ENCODE data around the gene ADAT3. TPM values are rescaled to one million over a fixed set of nuclear protein-coding genes. Genes with fewer than 3 reads are reported as not detected.

Gene ADAT3
- total RNA-seq, 1 experiment from 2014 or later: 12.6 TPM

- POLR2A ChIA-PET: no interaction called here
Measured at GRCh38 chr19:1959928-1960589, 54.9 kb downstream of the ADAT3 start.

GRCh38 chr19:1961000-1961883, 56.0 kb downstream of the ADAT3 start:
- no peaks in the 10 kb centered on the region for H3K27me3 Mint-ChIP-seq (ENCODE audit: insufficient read depth, unreplicated experiment)
- no TSS peak for BruUV-seq (replicated peaks)

More at GRCh38 chr19:1959928-1960589, 54.9 kb downstream of the ADAT3 start:
- Mint-ChIP-seq H3K4me3 (ENCODE audit: unreplicated experiment) (no peak overlapping the region), H3K27ac (ENCODE audit: unreplicated experiment) (no peak overlapping the region), H3K36me3 (ENCODE audit: insufficient read depth, unreplicated experiment) (peaks cover 19% of the 10 kb centered on the region), H3K27me3 (ENCODE audit: insufficient read depth, unreplicated experiment) (no peaks in the 10 kb centered on the region), H3K4me1 (ENCODE audit: low read depth, unreplicated experiment) (no peaks in the 10 kb centered on the region), H3K9me3 (ENCODE audit: unreplicated experiment) (no peaks in the 10 kb centered on the region)
- no TSS peak for BruUV-seq (replicated peaks)
- Histone ChIP-seq H3K9me3 (no peaks in the 10 kb centered on the region), H3K27me3 (replicated peaks; ENCODE audit: control insufficient read depth, insufficient read depth, low read length) (no peaks in the 10 kb centered on the region), H3K36me3 (ENCODE audit: control insufficient read depth, insufficient read depth, low read length) (no peaks in the 10 kb centered on the region), H3K4me1 (no peaks in the 10 kb centered on the region), H3K4me3 (ENCODE audit: low read depth, low read length) (no peak overlapping the region)
- TF ChIP-seq CTCF (IDR thresholded peaks at IDR 0.05; ENCODE audit: insufficient read depth in 1 of 2, low read depth in 1 of 2, low read length in 1 of 2, severe bottlenecking in 1 of 2, unreplicated experiment in 1 of 2): no peak
- intact Hi-C loops (cut with micrococcal nuclease; ENCODE audit: unreplicated experiment): no loop called here
- CTCF ChIA-PET: no interaction called here
- DNase-seq: no peak

More at GRCh38 chr19:1961000-1961883, 56.0 kb downstream of the ADAT3 start:
- Histone ChIP-seq H3K9me3 (no peaks in the 10 kb centered on the region), H3K4me1 (no peaks in the 10 kb centered on the region), H3K36me3 (ENCODE audit: control insufficient read depth, insufficient read depth, low read length) (no peaks in the 10 kb centered on the region), H3K4me3 (ENCODE audit: low read depth, low read length) (no peak overlapping the region), H3K27me3 (replicated peaks; ENCODE audit: control insufficient read depth, insufficient read depth, low read length) (no peaks in the 10 kb centered on the region)
- H3K9me3 Mint-ChIP-seq (ENCODE audit: unreplicated experiment): no peaks in the 10 kb centered on the region
- no peaks in the 10 kb centered on the region for H3K4me1 Mint-ChIP-seq (ENCODE audit: low read depth, unreplicated experiment)
- TF ChIP-seq CTCF (IDR thresholded peaks at IDR 0.05; ENCODE audit: insufficient read depth in 1 of 2, low read depth in 1 of 2, low read length in 1 of 2, severe bottlenecking in 1 of 2, unreplicated experiment in 1 of 2): no peak
- ChIA-PET POLR2A (interaction anchor here (0.5 kb wide), 1 partner anchor 374 kb away, joined by 4 read pairs; no protein-coding TSS in a partner anchor), CTCF (no interaction called here)
- intact Hi-C loops (cut with micrococcal nuclease; ENCODE audit: unreplicated experiment): no loop called here
- DNase-seq: no peak
- H3K27ac Mint-ChIP-seq (ENCODE audit: unreplicated experiment): no peak overlapping the region
- no peak overlapping the region for H3K4me3 Mint-ChIP-seq (ENCODE audit: unreplicated experiment)
- peaks cover 18% of the 10 kb centered on the region for H3K36me3 Mint-ChIP-seq (ENCODE audit: insufficient read depth, unreplicated experiment)

All from Caco-2 (cell line).